Fibroblast of peridontal ligament (primary cell): ENCODE data around the gene UBE2Z.
"Not testable (repeated sequence)": the region's sequence is repeated elsewhere in the genome, so short reads cannot be mapped to it uniquely, and the experiment has no call there.

Experiments
- DNase-seq: peaks from one replicate; pipeline ENCODE4 v3.0.0-alpha.2; 2010; ENCODE audit errors: extremely low read depth

The UBE2Z gene

GRCh38 chr17:48908047-48908843 lies at the start of gene UBE2Z:
TSS of gene UBE2Z (plus strand) at chr17:48908407. CDS start at chr17:48908504, 97 bp downstream.
- DNase-seq, result peak; percentile 94

DNA sequence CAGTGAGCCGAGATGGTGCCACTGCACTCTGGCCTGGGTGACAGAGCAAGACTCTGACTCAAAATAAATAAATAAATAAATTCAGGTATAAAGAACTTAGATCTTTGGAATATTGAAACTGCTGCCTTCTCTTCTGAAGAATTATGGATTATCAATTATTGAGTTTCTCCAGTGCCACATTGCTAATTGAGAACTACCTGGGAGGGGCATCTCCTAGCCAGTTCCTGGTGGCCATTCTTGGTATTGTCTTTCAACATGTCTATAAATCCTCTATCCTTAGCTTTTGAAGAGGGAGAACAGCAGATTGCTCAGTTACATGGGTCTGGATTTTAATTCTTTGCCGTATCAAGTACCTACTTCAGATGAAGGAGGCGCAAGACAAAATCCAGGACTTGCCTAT lies 48.2 kb upstream of the UBE2Z start:
- no peak for DNase-seq

GRCh38 chr17:48860456-48860855 lies 47.8 kb upstream of the UBE2Z start:
- no peak for DNase-seq

DNA sequence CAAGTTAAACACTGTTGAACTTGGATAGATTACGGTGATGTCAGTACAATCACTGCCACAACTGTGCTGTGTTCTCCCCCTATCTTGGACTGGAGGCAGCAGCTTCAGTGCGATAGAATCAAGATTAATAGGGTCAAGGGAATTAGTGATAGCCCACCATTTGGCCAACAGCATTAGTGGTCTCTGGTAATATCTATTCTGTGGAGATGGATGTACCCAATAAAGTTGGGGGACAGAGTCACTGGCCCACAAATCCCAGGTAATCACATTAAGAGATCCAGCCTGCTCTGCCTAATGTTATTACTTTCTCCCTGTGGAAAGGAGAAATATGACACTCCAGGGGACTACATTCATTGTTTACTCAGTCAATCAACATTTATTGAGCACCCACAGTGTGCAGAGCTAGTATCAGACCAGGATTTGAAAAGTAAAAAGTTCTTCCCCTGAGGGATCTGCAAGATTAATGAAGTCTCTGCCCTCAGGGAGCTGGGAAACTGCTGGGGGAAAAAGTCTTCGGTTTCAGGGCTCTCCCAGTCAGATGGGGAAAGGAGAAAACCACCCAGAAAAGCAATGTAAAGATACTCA lies 39.2 kb upstream of the UBE2Z start:
- DNase-seq, result no peak

- DNase-seq, result no peak
Observed at GRCh38 chr17:48869821-48870318, 38.3 kb upstream of the UBE2Z start.

GRCh38 chr17:48871035-48871550 lies 37.1 kb upstream of the UBE2Z start:
- no peak for DNase-seq

GRCh38 chr17:48871551-48872351 lies 36.5 kb upstream of the UBE2Z start:
- DNase-seq, result no peak

GRCh38 chr17:48872409-48872808 lies 35.8 kb upstream of the UBE2Z start:
- DNase-seq, result not testable (repeated sequence)

DNA sequence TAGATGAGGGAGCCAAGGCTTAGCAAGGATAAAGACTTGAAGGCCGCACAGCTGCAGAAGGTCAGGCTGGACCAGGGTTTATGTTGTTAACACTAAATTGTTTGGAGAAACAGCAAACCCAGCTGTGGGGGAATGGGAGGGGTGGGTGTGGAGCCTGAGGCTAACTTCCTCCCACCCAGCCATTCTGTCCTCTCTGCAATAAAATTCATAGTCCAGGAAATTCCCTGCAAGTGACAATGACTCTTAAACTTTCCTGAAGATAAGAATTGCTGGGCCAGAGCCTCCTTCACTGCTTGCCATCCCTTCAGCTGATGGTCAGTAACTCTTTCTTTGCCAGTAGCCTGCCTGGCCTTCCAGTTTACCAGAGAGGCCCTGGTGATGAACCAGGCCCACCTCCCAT lies 35.0 kb upstream of the UBE2Z start:
- DNase-seq, result no peak

DNA sequence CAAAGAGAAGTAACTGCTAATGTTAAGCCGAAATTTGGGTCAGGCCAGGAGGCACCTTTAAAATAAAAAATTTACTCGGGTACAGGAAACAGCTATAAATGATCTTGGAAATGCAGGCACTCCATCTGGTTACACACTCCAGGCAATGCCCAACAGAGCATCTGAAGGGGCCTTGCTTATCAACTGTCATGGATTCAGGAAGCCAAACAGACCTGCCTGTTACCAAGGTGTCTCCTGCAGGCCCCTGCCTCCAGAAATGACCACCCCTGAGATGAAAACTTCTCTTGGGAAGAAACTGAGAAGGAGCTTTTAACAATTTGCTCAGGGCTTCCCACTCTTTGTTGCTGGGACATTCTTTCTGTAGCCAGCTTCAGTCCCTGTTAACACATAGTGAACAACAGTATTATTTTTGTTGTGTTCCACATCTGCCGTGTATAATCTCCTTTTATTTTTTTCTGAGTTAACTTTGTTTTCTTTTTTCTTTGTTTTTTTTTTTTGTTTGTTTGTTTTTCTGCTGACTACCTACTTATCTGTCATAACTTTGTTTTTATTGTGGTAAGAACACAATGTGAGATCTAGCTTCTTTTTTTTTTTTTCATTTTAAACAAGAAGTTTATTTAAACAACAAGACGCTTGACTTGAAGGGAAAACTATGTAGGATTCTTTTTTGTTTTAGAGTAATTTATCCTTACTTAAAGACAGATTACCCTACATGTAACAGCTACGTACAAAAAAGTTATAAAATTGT lies 34.3 kb upstream of the UBE2Z start:
- DNase-seq, result no peak

DNA sequence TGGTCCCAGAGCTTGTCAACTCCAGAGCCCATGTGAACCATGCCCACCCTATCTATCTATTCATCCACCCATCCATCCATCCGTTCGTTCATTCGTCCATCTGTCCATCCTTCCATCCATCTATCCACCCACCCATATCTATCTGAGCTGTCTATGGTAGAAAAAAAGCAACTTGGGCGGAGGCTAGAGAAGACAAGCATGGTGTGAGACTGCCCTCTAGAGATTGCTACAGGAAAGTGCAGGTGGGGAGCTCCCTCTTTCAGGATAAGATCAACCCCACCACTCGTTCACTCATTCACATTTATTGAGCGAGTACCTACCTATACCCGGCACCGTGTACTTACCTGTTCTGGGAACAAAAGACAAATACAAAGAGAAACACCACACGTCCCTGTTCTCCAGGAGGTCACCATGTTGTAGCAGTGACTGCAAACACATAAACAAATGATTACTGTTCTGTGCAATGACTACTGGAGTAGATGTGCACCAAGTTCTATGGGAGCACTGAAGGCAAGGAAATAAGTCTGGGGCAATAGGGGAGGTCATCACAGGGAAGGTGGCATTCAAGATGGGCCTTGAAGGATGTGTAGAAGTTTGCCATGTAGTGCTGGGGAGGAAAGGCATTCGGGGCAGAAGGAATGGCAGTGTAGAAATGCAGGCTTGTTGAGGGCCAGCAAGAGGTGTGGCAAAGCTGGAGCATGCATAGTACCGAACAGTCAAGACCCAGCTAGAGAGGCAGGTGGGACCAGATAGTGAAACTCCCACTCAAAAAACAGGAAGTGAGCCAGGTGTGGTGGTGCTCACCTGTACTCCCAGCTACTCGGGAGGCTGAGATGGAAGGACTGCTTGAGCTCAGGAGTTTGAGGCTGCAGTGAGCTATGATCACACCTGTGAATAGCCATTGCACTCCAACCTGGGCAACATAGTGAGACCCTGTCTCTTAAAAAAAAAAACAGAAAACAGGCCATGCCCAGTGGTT lies 29.0 kb upstream of the UBE2Z start:
- DNase-seq, result peak; percentile 77

- DNase-seq, result no peak
Observed at GRCh38 chr17:48882272-48882671, 25.9 kb upstream of the UBE2Z start.

DNA sequence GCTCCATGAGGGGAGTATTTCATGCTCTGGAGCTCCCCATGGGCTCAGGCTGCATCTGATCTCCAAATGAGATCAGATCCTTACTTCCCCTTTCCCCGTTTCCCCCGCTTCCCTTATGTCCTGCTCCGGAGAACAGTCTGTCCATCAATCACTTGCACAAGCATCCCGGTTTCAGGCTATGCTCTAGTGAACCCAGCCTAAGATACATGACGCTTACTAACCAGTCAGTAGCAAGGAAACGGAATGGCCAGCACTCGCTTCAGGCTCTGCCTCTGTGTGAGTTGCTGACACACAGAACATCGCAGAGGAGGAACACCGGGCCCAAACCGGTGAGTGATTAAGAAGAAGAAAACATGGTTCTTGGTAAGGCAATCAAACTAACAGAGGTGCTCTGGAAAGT lies 25.0 kb upstream of the UBE2Z start:
- DNase-seq, result no peak

GRCh38 chr17:48890086-48890485 lies 18.1 kb upstream of the UBE2Z start:
- no peak for DNase-seq

DNA sequence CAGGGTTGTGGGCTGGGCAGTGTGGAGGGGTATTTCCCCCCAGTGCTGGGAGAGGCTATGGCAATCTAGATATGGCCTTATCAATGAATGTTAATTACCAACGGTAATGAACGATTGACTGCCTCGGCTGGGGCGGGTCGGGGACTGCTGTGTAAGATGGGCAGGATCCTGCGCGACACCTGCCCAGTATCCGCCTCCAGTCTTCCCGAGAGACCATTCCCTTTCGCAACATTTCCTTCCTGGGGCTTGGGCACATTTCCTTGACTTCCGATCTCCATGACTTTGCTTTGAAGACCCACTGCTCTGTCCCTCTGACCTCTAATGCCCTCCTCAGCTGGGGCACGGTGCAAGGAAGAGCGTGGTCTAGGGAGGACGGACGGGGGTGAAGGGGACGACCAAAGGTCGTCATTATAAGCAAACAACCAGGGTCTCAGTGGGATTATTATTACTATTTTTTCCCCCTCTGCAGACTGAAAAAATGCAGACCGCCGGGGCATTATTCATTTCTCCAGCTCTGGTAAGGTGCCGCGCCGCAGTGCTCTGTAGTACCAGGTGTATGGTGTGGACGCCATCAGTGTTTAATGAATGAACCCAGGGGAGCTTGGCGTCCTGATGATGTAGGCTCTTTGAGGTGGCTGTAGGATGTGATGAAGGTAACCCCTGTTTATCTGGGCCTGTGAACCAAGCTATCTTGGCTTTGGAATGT lies 15.1 kb upstream of the UBE2Z start:
- peak; percentile 10 for DNase-seq

DNA sequence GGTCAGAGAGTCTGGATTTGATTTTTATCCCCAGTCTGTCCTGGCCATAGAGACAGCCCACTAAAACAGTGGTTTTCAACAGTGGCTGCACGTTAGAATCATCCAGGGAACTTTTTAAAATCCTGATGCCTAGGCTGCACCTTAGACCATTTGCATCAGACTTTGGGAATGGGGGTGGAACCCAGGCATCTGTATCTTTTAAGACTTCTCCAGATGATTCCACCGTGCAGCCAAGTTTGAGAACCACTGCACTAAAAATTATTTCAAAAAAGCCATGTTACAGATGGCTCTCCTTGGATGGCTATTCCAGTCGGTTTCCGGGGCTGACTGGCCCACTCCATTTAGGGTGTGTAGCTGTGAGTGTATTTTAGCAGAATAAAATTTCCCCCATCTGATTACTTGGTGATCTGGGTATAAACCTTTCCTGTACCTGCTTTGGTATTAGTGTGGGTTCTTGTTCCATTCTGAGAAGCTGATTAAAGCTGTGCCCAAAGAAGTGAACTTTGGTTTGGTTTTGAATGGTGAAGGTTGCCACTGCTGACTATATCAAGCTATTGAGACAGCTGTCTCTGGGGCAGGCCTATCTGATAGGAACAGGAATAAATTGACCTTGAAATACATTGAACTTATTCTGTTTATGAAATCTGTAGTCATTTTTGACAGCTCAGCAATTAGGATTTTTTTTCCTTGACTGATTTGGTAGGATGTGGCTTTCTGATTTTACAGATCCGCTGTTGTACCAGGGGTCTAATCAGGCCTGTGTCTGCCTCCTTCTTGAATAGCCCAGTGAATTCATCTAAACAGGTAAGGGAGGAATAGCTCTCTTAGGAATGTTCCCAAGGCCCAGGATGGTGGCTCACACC lies 14.3 kb upstream of the UBE2Z start:
- DNase-seq, result no peak

DNA sequence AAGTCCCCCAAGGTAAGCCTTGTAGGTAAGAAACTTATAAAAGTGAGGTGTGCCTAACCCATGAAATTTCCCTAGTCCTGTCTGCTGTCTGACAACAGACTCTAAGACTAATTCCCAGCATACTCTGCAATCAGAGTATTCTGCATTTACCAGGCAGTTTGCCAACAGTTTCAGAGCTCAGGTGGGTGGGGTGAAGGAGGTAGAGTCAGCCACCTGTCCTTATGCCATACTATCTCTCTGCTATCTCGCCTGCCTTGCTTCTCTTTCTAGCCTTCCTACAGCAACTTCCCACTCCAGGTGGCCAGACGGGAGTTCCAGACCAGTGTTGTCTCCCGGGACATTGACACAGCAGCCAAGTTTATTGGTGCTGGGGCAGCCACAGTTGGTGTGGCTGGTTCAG lies 13.3 kb upstream of the UBE2Z start:
- no peak for DNase-seq

- DNase-seq, result no peak
Observed at GRCh38 chr17:48901241-48901640, 7.0 kb upstream of the UBE2Z start.

DNA sequence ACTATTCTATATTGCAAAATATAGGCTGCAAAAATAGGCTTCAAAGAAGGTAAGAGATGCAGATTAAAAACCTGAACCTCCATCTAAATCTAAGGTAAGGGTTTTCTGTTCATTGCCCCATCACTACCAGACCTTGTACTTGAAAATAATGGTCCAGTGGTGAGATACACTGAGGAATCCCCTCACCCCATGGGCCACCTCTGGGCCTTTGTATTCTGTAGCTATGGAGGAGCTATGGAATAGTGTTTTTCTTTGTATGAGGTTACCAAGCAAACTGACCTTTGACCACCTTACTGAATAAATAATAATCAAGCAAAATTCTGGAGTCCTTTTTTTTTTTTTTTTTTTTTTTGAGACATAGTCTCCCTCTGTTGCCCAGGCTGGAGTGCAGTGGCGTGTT lies 4.8 kb upstream of the UBE2Z start:
- DNase-seq, result no peak
